OCI-M2 (cell line): ENCODE results near the gene RALBP1.

ENCODE experiments used
- DNase-seq: peaks from one replicate; lab custom pipeline; 2025; ENCODE audit not compliant: unreplicated experiment; lab: John Stamatoyannopoulos, UW

RALBP1 gene

DNA sequence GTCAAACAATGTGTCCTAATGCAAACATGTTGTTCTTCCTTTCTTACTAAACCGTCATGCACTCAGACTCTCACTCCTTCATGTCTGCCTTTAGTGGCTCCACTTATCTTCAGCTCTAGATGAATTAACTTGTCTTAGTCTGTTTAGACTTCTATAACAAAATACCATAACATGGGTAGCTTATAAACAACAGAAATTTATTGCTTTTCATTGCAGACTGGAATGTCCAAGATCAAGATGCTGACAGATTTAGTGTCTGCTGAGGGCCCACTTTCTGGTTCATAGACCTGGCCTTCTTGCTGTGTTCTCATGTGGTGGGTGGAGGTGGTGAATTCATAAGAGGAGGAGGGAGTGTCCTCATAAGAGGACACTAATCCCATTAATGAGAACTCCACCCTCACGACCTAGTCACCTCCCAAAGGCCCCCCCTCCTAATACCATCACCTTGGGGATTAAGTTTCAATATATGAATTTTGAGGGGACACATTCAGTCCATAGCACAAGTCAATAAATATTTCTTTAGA lies 32.3 kb downstream of the RALBP1 start:
- no peak for DNase-seq

DNA sequence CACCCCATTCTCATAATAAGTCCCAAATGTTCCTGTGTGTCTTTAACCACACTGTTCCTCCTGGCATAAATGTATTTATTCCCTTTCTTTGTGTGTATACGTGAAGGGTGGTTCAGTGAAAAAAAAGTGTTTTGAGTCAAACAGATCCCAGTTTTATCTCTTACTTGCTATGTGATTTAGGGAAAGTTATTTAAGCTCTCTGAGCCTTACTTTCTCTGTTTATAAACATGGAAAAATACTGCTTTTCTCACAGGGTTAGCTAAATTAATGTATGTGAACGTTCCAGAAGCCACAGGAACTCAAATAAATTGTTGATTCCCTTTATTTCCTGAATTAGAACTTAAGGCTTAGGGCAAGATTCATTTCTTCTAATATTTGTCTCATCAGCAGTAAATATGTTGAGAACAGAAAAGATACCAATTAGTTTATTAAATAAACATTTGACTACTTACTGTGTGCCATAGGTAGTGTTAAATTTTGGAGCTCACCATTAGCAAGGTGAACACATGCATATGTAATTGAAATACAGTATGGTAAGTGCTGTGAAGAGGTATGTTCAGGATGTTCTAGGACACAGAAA lies 33.2 kb downstream of the RALBP1 start:
- DNase-seq, result no peak

DNA sequence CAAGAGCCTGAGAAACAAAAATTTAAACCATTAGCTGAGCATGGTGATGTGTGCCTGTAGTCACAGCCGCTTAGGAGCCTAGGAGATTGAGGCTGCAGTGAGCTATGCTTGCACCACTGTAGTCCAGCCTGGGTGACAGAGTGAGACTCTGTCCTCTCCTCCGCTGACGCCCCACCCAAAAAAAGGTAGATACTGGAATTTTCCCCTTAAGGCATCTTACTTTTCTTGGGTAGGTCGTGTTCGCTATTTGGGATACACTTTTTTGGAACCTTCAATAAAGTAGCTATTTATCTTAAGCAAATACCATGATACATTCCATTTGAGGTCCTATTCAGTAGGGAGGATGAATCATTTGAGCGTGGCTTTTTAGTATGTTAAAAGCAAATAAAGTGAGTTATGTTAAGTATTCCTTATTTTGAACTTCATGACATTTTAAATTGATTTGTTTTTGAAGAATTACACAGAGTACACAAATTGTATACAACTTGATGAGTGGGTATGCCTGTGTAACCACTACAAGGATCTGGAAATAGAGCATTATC lies 38.7 kb downstream of the RALBP1 start:
- no peak for DNase-seq

DNA sequence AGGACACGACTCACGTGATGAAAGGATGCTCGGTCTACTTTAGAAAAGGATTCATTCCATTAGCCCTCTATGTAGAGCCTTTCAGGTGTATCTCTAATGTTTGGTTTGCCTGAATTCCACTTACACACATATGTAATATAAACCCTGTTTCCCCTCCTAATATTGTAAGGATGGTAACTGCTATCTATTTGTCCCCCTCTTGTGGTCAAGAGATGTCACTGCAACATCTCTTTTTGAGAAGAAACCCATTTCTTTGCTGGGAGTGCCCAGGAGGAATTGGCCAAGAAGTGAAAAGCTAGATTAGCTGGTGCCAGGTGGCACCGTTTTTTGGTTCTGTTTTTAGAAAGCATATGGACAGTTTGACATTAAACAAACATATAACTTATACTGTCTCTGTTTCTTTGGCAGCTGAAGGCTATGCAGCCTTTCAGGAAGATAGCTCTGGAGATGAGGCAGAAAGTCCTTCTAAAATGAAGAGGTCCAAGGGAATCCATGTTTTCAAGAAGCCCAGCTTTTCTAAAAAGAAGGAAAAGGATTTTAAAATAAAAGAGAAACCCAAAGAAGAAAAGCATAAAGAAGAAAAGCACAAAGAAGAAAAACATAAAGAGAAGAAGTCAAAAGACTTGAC lies 41.2 kb downstream of the RALBP1 start:
- no peak for DNase-seq

DNA sequence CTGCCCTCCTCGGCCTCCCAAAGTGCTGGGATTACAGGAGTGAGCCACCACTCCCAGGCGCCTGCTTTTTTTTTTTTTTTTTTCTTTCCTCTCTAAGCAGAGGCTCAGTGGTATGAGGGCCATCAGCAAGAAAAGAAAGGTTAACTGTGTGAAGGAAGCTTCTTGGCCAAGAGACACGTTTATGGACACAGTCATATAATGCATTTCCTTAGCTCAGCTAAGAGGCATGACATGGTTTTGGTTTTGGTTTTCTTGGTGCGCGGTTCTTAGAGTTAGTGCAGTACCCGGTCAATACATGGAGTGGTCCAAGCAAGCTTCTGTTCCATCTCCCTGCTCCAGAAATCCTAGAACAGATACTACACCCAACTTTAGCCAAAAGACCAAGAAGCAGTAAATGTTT lies 42.6 kb downstream of the RALBP1 start:
- no peak for DNase-seq

DNA sequence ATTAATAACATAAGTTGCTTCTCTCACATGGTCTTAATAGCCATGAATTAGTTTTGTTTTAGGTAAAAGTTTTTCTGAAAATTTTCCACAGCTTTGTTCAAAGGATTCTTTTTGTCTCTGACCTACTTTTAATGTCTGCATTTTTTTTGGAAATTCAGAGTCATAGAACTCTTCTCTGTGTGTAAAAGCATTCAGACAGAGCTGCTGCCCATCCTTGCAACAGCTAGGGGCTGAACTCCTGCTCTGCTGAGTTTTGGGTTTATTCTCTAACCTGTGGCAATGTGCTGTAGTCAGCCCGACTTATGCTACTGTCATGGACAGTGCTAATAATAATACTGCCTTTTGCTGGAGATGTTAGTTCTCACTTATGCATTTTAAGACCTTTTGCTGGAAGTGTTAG lies 44.1 kb downstream of the RALBP1 start:
- DNase-seq, result no peak

DNA sequence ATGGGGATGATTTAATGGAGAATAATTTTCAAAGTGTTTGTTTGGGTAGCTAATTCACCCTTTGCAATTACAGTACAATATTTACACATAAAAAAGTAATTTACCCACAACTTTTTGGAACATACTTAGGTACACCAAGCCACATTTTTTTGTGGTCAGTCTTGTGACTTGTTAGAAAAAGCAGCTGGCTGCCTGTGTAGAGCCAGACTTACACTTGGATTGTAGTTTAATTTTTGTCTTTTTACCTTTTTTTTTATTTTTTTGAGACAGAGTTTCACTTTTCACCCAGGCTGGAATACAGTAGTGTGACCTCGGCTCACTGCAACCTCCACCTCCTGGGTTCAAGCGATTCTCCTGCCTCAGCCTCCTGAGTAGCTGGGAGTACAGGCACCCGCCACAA lies 45.4 kb downstream of the RALBP1 start:
- no peak for DNase-seq

DNA sequence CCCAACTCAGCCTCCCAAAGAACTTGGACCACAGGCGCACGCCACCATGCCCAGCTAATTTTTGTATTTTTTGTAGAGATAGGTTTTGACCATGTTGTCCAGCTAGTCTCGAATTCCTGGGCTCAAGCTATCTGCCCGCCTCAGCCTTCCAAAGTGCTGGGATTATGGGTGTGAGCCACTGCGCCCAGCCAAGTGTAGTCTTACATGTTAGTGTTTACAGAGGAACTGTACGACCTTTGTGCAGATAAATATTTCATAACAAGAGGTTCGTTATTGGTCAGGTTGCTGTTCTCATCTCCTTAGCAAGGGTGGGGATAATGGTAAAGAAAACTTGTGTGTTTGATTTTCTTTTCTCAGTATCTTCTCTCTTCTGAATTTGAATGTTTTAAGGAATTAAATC lies 46.5 kb downstream of the RALBP1 start:
- DNase-seq, result no peak

DNA sequence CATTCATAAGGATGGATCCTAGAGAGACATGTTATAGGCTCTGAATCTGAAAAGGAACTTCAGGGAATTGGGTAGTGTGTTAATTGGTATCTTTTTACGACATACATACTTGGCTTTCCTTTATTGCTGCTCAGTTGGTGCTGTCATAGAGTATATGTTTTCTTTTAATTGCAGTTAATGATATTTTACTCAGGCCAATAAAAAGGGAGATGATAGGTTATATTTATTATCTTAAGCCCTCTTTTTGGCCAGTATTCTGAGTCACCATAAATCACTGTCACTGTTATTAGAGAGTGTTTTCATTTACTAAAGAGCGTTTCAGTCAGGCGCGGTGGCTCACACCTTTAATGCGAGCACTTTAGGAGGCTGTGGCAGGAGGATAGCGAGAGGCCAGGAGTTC lies 47.6 kb downstream of the RALBP1 start:
- no peak for DNase-seq

DNA sequence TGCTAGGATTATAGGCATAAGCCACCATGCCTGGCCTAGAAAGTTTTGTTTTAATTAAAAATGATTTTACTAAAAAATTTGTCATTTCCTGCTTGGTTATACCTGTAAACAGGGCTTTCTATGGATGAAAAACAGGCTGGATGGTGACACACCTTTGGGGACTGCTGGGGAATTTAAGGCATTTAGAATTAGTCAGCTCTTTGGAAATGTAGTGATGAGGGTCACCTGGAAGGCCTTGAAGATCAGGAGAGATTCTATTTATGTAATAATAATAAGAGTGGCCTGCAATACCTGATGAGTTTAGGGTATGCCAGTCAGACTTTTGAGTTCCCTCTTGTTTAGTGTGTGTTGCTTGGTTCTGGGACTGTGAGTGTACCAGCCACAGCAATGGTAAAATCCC lies 51.1 kb downstream of the RALBP1 start:
- no peak for DNase-seq

DNA sequence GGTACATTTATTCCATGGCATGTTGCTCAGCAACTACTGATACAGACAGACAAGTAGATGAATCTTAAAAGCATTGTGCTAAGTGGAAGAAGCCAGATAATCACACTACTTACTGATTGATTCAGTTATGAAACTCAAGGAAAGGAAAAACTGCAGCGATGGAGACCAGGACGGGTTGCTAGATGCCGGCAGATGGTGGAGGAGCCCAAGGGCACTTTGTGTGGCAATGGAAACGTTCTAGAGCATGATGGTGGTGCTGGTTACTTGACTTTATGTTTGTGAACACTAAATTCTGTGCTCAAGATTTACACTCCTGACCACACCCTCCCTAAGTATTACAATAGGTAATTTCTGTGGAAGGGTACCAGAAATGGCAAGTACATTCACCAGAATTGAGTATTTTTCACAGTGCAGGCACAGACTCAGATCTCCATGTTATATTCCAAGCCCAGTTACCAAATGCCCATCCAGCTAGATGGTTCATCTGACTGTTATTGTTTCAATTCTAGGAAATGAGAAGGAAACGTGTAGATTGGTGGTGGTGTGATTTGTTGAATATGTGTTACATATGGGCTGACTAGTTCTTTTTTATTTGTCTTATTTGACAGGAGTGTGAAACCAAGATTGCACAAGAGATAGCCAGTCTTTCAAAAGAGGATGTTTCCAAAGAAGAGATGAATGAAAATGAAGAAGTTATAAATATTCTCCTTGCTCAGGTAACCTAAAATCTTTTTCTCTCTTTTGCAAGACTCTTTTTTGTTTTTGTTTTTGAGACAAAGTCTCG lies 55.1 kb downstream of the RALBP1 start:
- DNase-seq, result no peak

DNA sequence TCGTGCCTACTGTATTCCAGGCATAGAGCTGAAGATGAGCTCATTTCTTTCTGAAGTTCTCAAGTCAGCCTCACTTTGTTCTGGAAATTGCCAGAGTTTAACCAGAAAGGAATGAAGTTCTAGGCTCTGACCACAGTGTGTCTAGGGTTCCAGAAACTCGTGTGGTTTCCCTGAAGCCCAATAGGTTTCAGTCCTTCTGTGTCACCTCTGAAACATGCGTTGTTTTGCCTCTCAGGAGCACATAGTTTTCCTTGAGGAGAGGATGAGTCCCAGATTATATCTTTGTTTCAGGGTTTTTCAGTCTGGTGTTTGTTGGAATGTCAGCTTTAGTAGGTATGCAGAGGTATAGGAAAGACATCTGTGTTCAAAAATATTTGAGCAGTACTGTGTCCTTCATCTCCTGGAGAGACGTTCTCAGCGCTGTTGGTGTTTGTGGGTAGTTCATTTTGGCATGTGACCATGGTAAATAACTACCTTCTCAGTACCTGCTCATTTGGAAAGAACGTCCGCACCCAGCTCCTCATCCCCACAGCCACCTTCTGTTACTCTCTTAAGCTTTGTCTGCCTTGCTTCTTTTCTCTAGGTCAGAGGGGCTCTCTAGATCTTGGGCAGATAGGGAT lies 56.6 kb downstream of the RALBP1 start:
- no peak for DNase-seq

DNA sequence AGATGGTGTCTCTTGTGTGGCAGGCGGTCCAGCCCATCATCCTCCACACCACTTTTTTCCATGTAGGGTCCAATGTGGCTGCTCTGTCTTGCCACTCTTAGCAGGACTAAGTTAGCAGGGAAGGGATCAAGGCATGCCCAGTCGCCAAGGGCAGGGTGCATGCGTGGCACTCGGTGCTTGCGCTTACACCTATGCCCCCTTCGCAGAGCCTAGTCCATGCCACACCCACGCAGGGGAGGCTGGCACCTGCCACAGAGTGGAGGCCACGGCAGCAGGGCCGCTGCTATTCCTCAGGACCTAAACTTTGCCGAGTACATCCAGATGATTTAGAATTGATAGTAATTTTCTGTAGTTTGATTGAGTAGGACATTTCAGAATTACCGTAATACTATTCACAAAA lies 59.5 kb downstream of the RALBP1 start:
- DNase-seq, result no peak

DNA sequence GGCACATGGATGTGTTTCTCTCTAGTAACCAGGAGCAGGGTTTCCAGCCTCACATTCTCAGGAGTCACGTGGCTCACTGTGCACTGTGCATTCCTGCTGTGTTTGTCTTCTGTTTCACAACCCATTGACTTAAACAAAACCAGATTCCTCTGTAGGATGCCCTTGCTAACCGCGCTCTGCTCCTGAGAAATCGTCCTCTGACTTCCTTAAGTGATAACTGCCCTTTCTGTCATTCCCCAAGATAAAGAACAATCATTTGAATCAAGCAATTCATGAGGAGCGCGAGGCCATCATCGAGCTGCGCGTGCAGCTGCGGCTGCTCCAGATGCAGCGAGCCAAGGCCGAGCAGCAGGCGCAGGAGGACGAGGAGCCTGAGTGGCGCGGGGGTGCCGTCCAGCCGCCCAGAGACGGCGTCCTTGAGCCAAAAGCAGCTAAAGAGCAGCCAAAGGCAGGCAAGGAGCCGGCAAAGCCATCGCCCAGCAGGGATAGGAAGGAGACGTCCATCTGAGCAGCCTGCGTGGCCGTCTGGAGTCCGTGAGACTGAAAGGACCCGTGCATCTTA lies 60.2 kb downstream of the RALBP1 start:
- DNase-seq, result no peak

DNA sequence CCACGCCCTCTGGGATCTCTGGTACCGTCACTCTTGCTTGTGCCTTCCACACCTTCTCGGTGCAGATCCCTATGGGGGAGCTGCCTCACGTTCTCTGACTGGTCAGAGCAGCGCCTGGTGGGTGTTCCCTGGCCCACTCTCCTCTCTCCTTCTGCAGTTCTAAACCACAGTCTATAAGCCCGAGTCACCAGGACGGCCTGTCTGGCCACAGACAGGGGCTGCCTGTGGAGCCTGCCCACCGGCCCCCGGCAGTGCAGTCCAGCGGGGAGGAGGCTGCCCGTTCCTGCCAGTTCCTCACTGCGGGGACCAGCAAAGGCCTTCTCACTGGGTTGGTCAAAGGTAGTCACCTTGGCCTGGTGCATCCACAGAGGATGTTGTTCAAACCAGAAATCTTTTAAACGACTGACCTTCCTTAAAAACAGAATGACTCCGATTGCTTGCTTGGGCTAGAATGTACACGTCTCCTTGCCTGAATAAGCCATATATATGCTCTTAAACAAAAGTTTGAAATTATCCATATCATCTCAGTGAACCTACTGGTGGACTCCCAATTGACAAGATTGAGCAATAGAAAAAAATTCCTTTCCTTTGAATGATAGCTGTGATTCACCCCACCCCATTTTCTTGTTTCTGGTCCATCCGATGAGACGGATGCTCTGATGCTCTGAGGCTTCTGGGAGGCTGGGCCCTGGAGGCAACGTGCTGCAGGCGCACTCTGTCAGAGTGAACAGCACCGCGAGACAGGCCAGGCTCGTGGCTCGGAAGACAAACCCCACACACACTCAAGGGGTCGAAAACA lies 61.2 kb downstream of the RALBP1 start:
- no peak for DNase-seq

DNA sequence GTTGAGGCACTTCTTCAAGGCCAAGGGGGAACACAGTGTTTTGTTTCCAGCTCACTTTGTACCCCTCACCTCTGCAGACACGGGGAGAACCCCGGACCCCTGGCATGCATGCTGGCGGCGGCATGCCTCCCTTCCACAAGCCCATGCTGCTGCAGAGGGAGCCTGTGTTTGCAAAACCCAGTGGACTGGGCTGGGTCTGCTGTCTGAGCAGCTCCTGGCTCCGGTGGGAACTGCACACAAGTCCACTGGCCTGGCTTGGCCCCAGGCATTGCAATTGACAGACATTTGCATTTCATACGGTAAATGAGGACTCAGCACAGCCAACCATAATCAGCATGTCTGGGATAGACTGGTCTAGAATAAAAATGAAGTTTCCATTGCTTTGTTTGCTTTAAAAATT lies 62.4 kb downstream of the RALBP1 start:
- DNase-seq, result no peak

DNA sequence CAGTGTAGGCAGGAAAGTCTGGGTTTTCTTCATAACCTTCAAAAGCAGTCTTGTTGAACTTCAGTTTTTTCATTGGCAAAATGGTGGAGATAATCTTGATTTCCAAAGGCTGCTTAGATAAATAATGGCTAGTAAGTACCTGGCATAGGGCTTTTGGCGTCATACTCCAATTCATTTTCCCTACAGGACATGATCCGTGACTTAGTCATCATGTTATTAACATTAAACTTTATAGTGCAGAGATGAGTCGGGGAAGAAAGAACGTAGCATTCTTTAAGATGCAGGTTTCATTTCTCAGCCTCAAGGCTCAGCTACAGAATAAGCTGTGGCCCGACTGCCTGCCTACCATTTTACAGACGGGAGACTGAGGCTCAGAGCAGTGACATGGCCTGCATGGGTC lies 64.0 kb downstream of the RALBP1 start:
- DNase-seq, result no peak

DNA sequence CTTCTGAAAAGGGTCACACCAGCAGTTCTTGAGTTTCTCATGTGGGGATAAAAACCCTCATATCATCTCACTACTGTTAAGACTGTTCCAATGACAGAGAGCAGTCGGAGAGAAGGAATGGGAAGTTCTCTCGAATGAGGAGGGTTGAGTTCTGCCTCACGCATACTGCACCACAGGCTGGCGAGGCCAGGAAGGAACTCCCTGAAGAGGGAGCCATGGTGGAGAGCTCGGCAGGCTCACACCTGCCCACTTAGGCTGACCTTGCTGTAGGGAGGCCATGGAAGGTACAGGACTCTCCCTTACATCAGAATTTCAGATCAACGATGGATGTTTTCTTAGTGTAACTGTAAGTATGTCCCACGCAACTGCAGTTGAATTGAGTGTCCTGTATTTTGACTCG lies 64.6 kb downstream of the RALBP1 start:
- DNase-seq, result no peak

DNA sequence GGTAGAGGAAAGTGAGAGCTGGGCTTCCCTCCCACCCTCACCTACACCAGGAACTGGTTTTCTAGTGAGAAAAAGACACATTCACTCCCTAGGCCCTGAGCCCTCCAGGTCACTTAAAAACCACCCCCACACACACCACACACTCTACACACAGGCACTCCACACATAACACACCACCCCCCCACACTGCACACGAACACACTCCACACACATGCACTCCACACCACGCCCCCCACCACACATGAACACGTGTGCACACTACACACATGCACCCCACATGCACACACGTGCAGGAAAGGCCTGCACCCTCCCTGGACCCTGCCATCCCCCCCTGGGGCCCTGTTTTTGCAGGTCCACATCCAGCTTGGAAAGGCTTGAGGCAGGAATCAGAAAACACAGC lies 67.6 kb downstream of the RALBP1 start:
- DNase-seq, result no peak

DNA sequence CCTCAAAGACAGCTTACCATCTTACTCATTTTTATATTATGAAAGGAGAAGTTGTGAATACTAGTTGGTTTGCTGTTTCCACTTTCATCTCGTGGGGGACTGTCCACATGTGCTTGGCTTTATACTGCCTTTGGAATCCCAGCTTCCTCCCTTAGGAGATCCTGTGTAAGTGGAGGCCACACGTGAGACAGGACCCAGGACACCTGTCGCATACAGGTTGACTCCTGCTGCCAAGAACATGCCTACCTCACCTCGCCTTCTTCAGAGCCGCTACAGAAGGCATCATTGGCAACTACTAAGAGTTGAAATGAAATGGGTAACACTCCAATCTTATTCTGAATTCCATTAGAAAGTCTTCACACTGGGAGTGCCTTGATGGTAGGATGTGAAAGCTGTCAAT lies 69.7 kb downstream of the RALBP1 start:
- DNase-seq, result no peak

DNA sequence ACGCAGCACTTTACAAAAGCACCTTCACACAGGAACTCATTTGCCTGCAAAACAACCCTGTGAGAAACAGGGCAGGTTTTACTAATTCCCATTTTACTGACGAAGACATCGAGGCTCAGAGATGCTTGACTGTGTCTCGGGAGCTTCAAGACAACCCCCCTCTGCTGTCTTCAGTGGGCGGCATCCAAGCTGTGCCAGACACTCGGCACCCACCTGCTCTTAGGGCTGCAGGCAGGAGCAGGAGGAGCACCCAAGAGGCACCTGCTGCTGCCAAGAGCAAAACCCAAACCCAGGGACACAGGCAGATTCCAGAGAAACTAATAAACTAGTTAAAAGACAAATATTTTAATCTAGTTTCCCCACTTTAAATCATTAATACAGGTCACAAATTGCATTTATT lies 71.2 kb downstream of the RALBP1 start:
- DNase-seq, result no peak
